ENCODE data around the gene MED1.
"Not testable (repeated sequence)": the region's sequence is repeated elsewhere in the genome, so short reads cannot be mapped to it uniquely, and the experiment has no call there.

Gene MED1

GRCh38 chr17:39410279-39410678 is 40.8 kb downstream of the MED1 start:
- no peak for DNase-seq (ENCODE audit: low read depth)

GRCh38 chr17:39408360-39408759 is 42.7 kb downstream of the MED1 start:
- DNase-seq (ENCODE audit: low read depth): no peak

- DNase-seq (ENCODE audit: low read depth): no peak
Measured at GRCh38 chr17:39406951-39407350, 44.1 kb downstream of the MED1 start.

- no peak for DNase-seq (ENCODE audit: low read depth)
Measured at GRCh38 chr17:39405436-39405835, 45.6 kb downstream of the MED1 start.

DNA sequence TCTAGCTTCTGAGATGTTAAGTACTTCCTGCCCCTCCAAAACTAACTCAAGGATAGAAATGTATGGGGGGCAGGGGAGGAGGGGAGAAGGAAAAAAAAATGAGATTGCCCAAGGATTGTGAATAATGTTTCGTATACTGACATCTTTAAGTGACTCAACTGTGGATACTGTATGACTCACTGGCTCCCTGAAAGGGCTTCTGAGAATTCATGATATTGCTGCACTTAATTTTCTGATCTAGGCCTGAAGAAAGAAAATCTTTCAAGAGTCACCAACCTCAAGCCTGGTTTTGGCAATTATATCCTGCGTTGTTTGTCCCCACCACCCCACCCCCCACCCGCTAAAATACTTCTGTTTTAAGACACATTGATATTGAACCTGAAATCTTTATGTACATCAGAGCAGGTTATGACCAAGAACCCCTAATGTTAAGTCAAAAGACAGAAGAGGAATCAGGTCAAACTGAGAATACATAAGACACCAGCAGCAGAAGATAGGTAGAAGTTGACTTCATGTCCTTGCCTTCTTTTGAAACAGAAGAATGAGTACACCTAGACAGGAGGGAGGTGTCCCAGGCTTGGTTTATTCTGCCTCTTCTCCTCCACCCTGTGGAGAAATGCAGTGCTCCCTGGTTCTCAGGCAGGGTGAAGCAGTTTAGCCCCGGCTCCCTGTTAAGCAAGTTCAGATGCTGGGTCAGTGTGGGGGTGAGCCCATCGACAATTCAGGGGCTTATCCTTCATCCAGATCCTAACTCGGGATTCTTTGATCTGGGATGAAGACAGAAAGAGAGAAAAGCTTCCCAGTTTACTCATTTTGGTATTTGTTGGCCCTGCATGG is 46.3 kb downstream of the MED1 start:
- DNase-seq (ENCODE audit: low read depth): no peak

DNA sequence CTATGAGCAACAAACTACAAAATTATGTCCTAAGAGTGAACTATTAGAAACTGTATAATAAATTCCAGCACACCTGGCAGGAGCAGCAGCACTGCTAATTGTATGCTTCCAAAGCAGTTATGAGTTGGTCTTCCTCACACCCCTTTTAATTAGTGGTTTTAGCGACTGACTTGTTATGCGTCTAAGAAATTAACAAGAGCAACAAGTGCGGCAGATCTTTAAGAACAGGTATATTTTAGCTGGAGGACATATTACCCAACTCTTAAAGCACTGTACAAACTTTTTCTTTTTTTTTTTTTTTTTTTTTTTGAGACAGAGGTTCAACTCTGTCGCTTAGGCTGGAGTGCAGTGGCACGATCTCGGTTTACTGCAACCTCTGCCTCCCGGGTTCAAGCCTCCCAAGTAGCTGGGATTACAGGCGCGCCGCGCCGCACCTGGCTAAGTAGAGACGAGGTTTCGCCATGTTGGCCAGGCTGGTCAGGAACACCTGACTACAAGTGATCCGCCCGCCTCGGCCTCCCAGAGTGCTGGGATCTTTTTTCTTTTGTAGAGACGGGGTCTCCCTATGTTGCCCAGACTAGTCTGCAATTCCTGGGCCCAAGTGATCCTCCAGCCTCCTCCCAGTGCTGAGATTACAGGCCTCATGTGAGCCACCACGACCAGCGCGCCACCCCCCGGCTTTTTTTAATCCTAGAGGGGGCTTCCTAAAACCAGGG is 48.0 kb downstream of the MED1 start:
- DNase-seq (ENCODE audit: low read depth): no peak

DNA sequence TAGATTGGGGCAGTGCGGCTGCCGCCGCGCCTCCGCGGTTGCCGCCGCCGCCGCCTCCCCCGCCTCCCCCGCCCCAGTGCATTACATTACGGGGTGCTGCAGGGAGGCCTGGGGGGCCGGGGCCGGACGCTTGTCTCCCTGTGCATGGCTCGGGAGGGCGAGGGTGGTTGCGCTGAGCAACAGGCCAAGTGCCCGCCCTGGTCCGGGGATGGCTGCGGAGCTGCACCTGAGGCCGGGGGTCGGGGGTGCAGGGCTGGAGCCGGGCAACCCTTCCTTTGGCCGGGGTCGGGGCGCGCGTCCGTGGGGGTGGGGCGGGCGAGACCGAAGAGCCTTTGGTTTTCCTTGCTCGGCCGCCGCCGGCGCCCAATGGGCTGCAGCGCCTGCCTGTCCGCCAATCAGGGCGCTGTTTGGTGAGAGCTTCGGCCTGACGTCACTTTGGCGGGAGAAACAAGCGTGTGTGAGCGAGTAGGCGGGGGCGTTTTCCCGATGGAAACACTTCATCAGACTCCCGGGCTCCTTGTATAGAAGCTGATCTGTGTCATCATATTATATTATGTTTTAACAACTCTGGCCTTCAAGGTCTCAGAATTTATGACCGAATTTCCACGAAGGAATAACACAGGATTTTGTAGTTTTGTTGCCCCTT is 48.7 kb downstream of the MED1 start:
- DNase-seq (ENCODE audit: low read depth): peak; percentile 78

- DNase-seq (ENCODE audit: low read depth): peak; percentile 89
Measured at GRCh38 chr17:39401412-39402243, 49.4 kb downstream of the MED1 start, which contains the start of gene FBXL20. Gene FBXL20 (minus strand): TSS chr17:39401626. CDS start chr17:39401402, 224 bp downstream.

- DNase-seq (ENCODE audit: low read depth): no peak
Measured at GRCh38 chr17:39400547-39401411, 50.3 kb downstream of the MED1 start.

DNA sequence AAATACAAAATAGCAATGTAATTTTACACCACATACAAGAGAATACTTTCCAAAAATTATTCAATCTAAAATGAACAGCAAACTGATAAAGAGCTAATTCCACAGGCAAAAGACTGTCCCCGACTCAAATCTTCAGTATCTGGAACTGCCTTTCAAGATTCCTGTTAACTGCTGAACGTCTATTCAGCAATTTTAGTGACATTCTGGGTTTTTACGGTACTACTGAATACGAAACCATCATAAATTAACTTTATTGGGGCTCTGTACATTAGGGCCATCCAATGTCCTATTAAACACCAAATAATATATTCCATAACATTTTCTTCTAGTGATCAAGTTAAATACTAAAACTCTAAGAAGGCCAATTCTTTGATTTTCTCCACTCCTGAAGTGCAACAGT is 51.3 kb downstream of the MED1 start:
- no peak for DNase-seq (ENCODE audit: low read depth)

DNA sequence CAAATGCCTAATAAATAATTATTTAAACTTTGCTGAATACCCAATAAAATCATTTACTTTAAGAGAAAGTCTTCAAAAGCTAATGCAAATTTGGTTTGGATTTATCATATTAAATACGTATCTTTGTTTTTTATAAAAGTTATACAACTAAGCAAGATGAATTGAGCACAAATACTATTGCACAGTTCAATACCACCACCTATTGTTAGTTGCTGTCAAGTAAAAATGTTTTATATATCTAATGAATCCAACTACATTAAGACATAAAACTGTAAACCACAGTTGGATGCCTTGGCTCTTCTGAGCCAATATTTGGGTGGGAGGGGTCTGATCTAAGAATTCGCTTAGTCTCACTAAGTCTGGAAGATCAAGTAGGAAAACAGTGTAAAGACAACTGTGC is 57.3 kb downstream of the MED1 start:
- DNase-seq (ENCODE audit: low read depth): no peak

GRCh38 chr17:39391448-39391847 is 59.6 kb downstream of the MED1 start:
- DNase-seq (ENCODE audit: low read depth): no peak

GRCh38 chr17:39385040-39385439 is 66.0 kb downstream of the MED1 start:
- DNase-seq (ENCODE audit: low read depth): no peak

- DNase-seq (ENCODE audit: low read depth): no peak
Measured at GRCh38 chr17:39380144-39380543, 70.9 kb downstream of the MED1 start.

- no peak for DNase-seq (ENCODE audit: low read depth)
Measured at GRCh38 chr17:39376434-39376833, 74.6 kb downstream of the MED1 start.

DNA sequence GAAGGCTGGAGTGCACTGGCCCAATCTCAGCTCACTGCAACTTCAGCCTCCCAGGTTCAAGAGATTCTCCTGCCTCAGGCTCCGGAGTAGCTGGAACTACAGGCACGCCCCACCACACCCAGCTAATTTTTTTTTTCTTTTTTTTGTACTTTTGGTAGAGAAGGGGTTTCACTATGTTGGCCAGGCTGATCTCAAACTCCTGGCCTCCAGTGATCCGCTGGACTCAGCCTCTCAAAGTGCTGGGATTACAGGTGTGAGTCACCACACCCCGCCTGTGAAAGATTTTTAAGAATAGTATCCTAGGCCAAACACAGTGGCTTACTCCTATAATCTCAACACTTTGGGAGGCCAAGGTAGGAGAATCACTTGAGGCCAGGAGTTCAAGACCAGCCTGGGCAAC is 83.3 kb downstream of the MED1 start:
- DNase-seq (ENCODE audit: low read depth): not testable (repeated sequence)

DNA sequence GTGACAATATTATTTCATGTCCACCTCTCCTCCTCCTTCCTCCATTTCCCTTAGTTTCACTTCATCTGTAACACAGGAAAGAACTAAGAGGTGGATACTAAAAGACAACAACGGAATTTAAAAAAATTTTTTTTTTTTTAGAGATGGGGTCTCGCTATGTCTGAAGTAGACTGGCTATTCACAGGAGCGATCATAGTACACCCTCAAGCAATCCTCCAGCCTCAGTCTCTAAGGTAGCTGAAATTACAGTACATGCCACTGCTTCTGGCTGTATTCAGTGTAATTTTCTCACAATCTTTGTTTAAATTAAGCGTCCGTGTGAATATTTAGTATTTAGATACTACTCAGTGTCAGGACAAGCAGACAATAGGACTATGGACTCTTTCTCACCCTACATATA is 85.2 kb downstream of the MED1 start:
- no peak for DNase-seq (ENCODE audit: low read depth)

GRCh38 chr17:39365242-39365641 is 85.8 kb downstream of the MED1 start:
- DNase-seq (ENCODE audit: low read depth): no peak

- DNase-seq (ENCODE audit: low read depth): no peak
Measured at GRCh38 chr17:39364236-39365025, 86.6 kb downstream of the MED1 start.

- DNase-seq (ENCODE audit: low read depth): no peak
Measured at GRCh38 chr17:39361064-39361463, 90.0 kb downstream of the MED1 start.
